HepG2 (cell line): ENCODE data around the gene TUBB. TPM values are rescaled to one million over a fixed set of nuclear protein-coding genes. Genes with fewer than 3 reads are reported as not detected.
A peak's percentile ranks its signal among the peaks of the same experiment; 100 is the strongest.

Experiments
- CBX2 ChIP-seq, 2 experiments: fragments of 200-600 bp in 1 of 2; sonication (generic); formaldehyde crosslinking in 1 of 2; IDR thresholded peaks; 2 replicates each; pipeline versions ENCODE4 v1.7.0 to v1.8.1; 2018 to 2022; ENCODE audit warnings: low read depth in 2 of 2, low read length in 1 of 2, mild to moderate bottlenecking in 1 of 2, missing genetic modification reagents in 1 of 2
- GATAD2A ChIP-seq: IDR thresholded peaks from 2 replicates; pipeline ENCODE4 v1.6.1; 2016
- HIVEP1 ChIP-seq: sonication (generic); formaldehyde crosslinking; IDR thresholded peaks from 2 replicates; pipeline ENCODE4 v1.4.0; 2020; ENCODE audit warnings: mild to moderate bottlenecking, missing genetic modification reagents
- XRCC5 ChIP-seq: fragments of 200-400 bp; formaldehyde crosslinking; optimal IDR thresholded peaks from 2 replicates; pipeline ENCODE3; 2017; ENCODE audit warnings: mild to moderate bottlenecking, low read length
- ZNF235 ChIP-seq: sonication (generic); formaldehyde crosslinking; IDR thresholded peaks from 2 replicates; pipeline ENCODE4 v1.8.1; 2023; ENCODE audit warnings: mild to moderate bottlenecking, missing genetic modification reagents, borderline replicate concordance
- ZNF280B ChIP-seq: sonication (generic); formaldehyde crosslinking; IDR thresholded peaks from 2 replicates; pipeline ENCODE4 v1.5.0; 2020; ENCODE audit warnings: missing genetic modification reagents, mild to moderate bottlenecking, borderline replicate concordance
- ZNF407 ChIP-seq: sonication (generic); formaldehyde crosslinking; IDR thresholded peaks from one replicate; pipeline ENCODE4 v1.5.1; 2020; ENCODE audit warnings: mild to moderate bottlenecking, missing genetic modification reagents; ENCODE audit errors: not compliant biosample characterization
- polyA plus RNA-seq, 8 experiments: library from polyadenylated mRNA; depleted of rRNA in 3 of 8; stranded (reverse) in 7 of 8; unstranded in 1 of 8; fragments of >200 nt; fragmentation: Illumina TruSeq in 4 of 8; extraction: Trizol in 4 of 8; gene quantifications; 2 replicates each; pipeline versions ENCODE4 v1.2.1 to v1.2.3, GENCODE V29; 2011 to 2016; ENCODE audit warnings: low read depth in 4 of 8, missing spikeins in 1 of 8, mixed read lengths in 1 of 8; ENCODE audit not compliant: insufficient read depth in 1 of 8
- total RNA-seq, 5 experiments: library from RNA; depleted of rRNA; stranded (reverse); fragments of >200 nt; fragmentation: Illumina TruSeq; extraction: Trizol; gene quantifications; 2 replicates each; pipeline ENCODE4 v1.2.3, GENCODE V29; 2016; ENCODE audit warnings: low read depth in 1 of 5
- TF ChIP-seq, protein P1 (sequence below), 2 experiments: sonication (generic) in 1 of 2; formaldehyde crosslinking in 1 of 2; IDR thresholded peaks; 2 replicates each; pipeline versions ENCODE4 v1.4.0 to v1.6.1; 2016 to 2020; ENCODE audit warnings: borderline replicate concordance in 1 of 2, low read depth in 1 of 2, mild to moderate bottlenecking in 1 of 2, missing genetic modification reagents in 1 of 2
- TF ChIP-seq, protein P2 (sequence below): sonication (generic); formaldehyde crosslinking; conservative IDR thresholded peaks from 2 replicates; pipeline ENCODE4 v1.8.0; 2022; ENCODE audit warnings: mild to moderate bottlenecking, moderate library complexity, missing genetic modification reagents

Gene TUBB
- total and polyA plus RNA-seq, 2 of the 13 experiments (the other 11 are each of a cell fraction or from before 2014, with no cell fraction given): 911 to 1,163 TPM

- TF ChIP-seq, protein P1, sequence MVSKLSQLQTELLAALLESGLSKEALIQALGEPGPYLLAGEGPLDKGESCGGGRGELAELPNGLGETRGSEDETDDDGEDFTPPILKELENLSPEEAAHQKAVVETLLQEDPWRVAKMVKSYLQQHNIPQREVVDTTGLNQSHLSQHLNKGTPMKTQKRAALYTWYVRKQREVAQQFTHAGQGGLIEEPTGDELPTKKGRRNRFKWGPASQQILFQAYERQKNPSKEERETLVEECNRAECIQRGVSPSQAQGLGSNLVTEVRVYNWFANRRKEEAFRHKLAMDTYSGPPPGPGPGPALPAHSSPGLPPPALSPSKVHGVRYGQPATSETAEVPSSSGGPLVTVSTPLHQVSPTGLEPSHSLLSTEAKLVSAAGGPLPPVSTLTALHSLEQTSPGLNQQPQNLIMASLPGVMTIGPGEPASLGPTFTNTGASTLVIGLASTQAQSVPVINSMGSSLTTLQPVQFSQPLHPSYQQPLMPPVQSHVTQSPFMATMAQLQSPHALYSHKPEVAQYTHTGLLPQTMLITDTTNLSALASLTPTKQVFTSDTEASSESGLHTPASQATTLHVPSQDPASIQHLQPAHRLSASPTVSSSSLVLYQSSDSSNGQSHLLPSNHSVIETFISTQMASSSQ (IDR thresholded peaks at IDR 0.05; ENCODE audit: low read depth): peak; percentile 99
- TF ChIP-seq, protein P1 (CRISPR knock-in tag; IDR thresholded peaks at IDR 0.05; ENCODE audit: borderline replicate concordance): peak; percentile 99
- TF ChIP-seq GATAD2A (CRISPR knock-in tag): peak; percentile 94
- no peak for TF ChIP-seq ZNF407 (CRISPR knock-in tag)
- TF ChIP-seq HIVEP1 (CRISPR knock-in tag): 0 out of 2 replicates have a peak, but pooled peaks have one; percentile 62
- peak; percentile 47 for TF ChIP-seq XRCC5
- 0 out of 2 replicates have a peak, but pooled peaks have one; percentile 57 for TF ChIP-seq ZNF280B
- 0 out of 2 replicates have a peak, but pooled peaks have one; percentile 56 for TF ChIP-seq ZNF235 (CRISPR knock-in tag)
- TF ChIP-seq CBX2 (IDR thresholded peaks at IDR 0.05; ENCODE audit: low read depth, low read length): no peak
- no peak for TF ChIP-seq CBX2 (CRISPR knock-in tag; IDR thresholded peaks at IDR 0.05; ENCODE audit: low read depth)
- TF ChIP-seq, protein P2, sequence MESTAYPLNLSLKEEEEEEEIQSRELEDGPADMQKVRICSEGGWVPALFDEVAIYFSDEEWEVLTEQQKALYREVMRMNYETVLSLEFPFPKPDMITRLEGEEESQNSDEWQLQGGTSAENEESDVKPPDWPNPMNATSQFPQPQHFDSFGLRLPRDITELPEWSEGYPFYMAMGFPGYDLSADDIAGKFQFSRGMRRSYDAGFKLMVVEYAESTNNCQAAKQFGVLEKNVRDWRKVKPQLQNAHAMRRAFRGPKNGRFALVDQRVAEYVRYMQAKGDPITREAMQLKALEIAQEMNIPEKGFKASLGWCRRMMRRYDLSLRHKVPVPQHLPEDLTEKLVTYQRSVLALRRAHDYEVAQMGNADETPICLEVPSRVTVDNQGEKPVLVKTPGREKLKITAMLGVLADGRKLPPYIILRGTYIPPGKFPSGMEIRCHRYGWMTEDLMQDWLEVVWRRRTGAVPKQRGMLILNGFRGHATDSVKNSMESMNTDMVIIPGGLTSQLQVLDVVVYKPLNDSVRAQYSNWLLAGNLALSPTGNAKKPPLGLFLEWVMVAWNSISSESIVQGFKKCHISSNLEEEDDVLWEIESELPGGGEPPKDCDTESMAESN (CRISPR knock-in tag): peak; percentile 67
These were observed 43.7 kb downstream of the TUBB start (continued) for GRCh38 chr6:30763618-30764489.
